ENCODE data around the gene DNHD1.

DNA sequence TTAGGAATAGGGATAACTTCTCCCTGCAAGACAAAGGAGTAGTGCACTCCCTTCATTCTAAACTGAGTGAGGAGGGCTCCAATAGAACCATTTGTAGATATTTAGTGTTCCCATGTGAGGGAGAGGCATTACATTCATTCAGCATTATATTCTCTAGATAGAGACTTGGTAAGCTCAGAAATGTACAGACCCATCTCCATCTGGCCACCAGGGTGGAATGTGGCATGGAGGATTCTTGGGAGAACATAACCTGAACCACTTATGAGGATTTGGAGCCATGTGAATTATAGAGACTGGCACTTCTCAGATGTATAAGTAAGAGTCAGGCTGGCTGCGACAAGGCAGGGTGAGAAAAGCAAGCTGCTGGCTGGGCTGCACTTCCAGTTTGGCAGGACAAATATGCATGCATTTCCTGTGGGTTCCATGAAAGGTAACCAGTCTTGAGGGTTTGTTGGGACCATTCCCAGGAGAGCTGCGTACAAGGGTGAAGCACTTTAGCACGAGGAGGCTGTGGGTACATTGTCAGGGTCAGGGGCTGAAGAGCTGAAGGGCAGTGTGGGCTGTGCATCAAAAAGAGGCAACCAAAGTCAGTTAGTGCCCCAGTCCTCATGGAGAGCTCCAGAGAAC, 97.2 kb downstream of the DNHD1 start:
- TF ChIP-seq, protein P1, sequence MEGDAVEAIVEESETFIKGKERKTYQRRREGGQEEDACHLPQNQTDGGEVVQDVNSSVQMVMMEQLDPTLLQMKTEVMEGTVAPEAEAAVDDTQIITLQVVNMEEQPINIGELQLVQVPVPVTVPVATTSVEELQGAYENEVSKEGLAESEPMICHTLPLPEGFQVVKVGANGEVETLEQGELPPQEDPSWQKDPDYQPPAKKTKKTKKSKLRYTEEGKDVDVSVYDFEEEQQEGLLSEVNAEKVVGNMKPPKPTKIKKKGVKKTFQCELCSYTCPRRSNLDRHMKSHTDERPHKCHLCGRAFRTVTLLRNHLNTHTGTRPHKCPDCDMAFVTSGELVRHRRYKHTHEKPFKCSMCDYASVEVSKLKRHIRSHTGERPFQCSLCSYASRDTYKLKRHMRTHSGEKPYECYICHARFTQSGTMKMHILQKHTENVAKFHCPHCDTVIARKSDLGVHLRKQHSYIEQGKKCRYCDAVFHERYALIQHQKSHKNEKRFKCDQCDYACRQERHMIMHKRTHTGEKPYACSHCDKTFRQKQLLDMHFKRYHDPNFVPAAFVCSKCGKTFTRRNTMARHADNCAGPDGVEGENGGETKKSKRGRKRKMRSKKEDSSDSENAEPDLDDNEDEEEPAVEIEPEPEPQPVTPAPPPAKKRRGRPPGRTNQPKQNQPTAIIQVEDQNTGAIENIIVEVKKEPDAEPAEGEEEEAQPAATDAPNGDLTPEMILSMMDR (IDR thresholded peaks at IDR 0.05), result no peak
- TF ChIP-seq POLR2AphosphoS5 (IDR thresholded peaks at IDR 0.05), result no peak
- no peak for TF ChIP-seq POLR2A (IDR thresholded peaks at IDR 0.05)
- TF ChIP-seq EP300 (IDR thresholded peaks at IDR 0.05), result no peak

Data from stomach (tissue), 4 donors.